ENCODE results near the gene TBX2. TPM values are rescaled to one million over a fixed set of nuclear protein-coding genes. Genes with fewer than 3 reads are reported as not detected.

The TBX2 gene
- total and polyA plus RNA-seq, 2 donors (not counting 1 experiment from before 2014, with no cell fraction given) = 40.5 to 148 TPM

DNA sequence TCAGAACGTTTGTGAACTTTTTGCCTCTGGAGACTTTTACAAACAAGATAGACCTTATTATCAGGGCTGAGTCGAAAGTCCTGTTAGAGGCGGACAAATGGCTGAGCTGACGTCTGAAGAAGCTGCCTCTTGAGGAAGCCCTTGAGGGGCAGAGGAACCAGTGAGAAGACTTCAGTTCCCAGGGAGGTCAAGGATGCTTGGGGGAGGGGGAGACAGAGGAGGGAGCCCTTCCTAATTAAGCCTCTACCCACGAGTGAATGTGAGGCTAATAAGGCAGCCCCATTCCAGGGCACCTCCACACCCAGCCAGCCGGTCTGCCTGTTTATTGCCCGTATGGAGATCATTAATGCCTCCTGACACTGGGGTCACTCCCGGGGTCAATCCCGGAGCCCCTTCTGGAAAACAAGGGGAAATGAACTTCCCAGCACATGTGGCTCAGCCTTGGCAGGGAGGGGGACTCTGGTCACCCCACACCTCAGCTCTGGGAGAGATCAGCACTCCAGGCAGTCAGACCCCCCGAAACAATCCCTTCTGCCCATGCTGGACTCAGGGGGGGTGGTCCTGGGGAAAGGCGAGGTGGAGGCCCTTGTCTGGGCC lies 43.3 kb downstream of the TBX2 start:
- Histone ChIP-seq H3K79me2 (ENCODE audit: control insufficient read depth, insufficient read depth, low read length) (no peaks in the 10 kb centered on the region), H3K27ac (ENCODE audit: insufficient read depth, low read length) (no peak overlapping the region), H3K9me3 (ENCODE audit: control insufficient read depth, insufficient read depth, low read depth, low read length) (no peaks in the 10 kb centered on the region), H2AFZ (ENCODE audit: low read length) (no peak overlapping the region), H3K4me1 (ENCODE audit: control insufficient read depth, extremely low read depth, insufficient read depth, low read length) (peaks cover 2% of the 10 kb centered on the region), H3K27me3 (ENCODE audit: control insufficient read depth, insufficient read depth, low read length) (peaks cover 2% of the 10 kb centered on the region), H3K4me2 (ENCODE audit: extremely low read depth, insufficient read depth, low read length) (no peak overlapping the region), H3K4me3 (replicated peaks in 1 of 4; ENCODE audit: control extremely low read depth in 1 of 4, insufficient read depth in 1 of 4, low read depth in 3 of 4, low read length in 4 of 4) (no peak overlapping the region), H3K9ac (ENCODE audit: insufficient read depth, low read length) (no peak overlapping the region), H3K36me3 (ENCODE audit: control insufficient read depth, insufficient read depth, low read length) (no peaks in the 10 kb centered on the region), H4K20me1 (ENCODE audit: control insufficient read depth, extremely low read depth, insufficient read depth, low read length) (no peaks in the 10 kb centered on the region)
- TF ChIP-seq EZH2 (IDR thresholded peaks at IDR 0.05; ENCODE audit: low read length, missing control alignments) = no peak
- no peak for TF ChIP-seq CTCF (conservative IDR thresholded peaks at IDR 0.05 in 1 of 2, IDR thresholded peaks at IDR 0.05 in 1 of 2; ENCODE audit: low read depth in 1 of 2, low read length in 2 of 2)
- DNase-seq (ENCODE audit: low read depth in 2 of 2) = no peak

- Histone ChIP-seq H2AFZ (ENCODE audit: low read length) (no peak overlapping the region), H3K4me2 (ENCODE audit: extremely low read depth, insufficient read depth, low read length) (no peak overlapping the region), H3K4me3 (replicated peaks in 1 of 4; ENCODE audit: control extremely low read depth in 1 of 4, insufficient read depth in 1 of 4, low read depth in 3 of 4, low read length in 4 of 4) (no peak overlapping the region), H3K79me2 (ENCODE audit: control insufficient read depth, insufficient read depth, low read length) (no peaks in the 10 kb centered on the region), H3K27me3 (ENCODE audit: control insufficient read depth, insufficient read depth, low read length) (no peaks in the 10 kb centered on the region), H3K9me3 (ENCODE audit: control insufficient read depth, insufficient read depth, low read depth, low read length) (no peaks in the 10 kb centered on the region), H3K9ac (ENCODE audit: insufficient read depth, low read length) (no peak overlapping the region), H4K20me1 (ENCODE audit: control insufficient read depth, extremely low read depth, insufficient read depth, low read length) (no peaks in the 10 kb centered on the region), H3K4me1 (ENCODE audit: control insufficient read depth, extremely low read depth, insufficient read depth, low read length) (peaks cover 2% of the 10 kb centered on the region), H3K27ac (ENCODE audit: insufficient read depth, low read length) (no peak overlapping the region), H3K36me3 (ENCODE audit: control insufficient read depth, insufficient read depth, low read length) (no peaks in the 10 kb centered on the region)
- DNase-seq (ENCODE audit: low read depth in 2 of 2) = no peak
- TF ChIP-seq CTCF (conservative IDR thresholded peaks at IDR 0.05 in 1 of 2, IDR thresholded peaks at IDR 0.05 in 1 of 2; ENCODE audit: low read depth in 1 of 2, low read length in 2 of 2) (no peak), EZH2 (IDR thresholded peaks at IDR 0.05; ENCODE audit: low read length, missing control alignments) (no peak)
Measured at GRCh38 chr17:61443475-61443882, 43.8 kb downstream of the TBX2 start.

DNA sequence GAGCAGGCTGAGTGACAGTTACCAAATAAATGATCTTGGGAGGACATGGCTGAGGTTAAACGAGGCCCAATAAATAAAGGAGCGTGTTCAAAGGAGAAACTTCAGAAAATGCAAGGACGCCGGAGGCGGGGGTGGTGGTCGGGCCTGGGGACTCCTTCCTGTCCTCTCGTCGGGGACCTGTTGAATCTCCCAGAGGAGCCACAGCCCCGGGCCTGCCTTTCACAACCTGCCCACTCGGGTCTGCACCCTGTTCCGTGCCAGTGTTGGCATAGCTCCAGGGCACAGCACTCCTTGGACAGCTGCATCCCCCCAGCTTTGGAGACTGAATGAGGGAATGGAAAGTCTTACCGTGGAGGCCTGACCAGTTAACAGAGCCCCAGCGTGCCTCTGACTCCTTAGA lies 44.4 kb downstream of the TBX2 start:
- Histone ChIP-seq H4K20me1 (ENCODE audit: control insufficient read depth, extremely low read depth, insufficient read depth, low read length) (no peaks in the 10 kb centered on the region), H3K79me2 (ENCODE audit: control insufficient read depth, insufficient read depth, low read length) (no peaks in the 10 kb centered on the region), H3K4me1 (ENCODE audit: control insufficient read depth, extremely low read depth, insufficient read depth, low read length) (peaks cover 2% of the 10 kb centered on the region), H3K4me3 (replicated peaks in 1 of 4; ENCODE audit: control extremely low read depth in 1 of 4, insufficient read depth in 1 of 4, low read depth in 3 of 4, low read length in 4 of 4) (no peak overlapping the region), H3K9me3 (ENCODE audit: control insufficient read depth, insufficient read depth, low read depth, low read length) (no peaks in the 10 kb centered on the region), H3K27me3 (ENCODE audit: control insufficient read depth, insufficient read depth, low read length) (no peaks in the 10 kb centered on the region), H3K4me2 (ENCODE audit: extremely low read depth, insufficient read depth, low read length) (no peak overlapping the region), H2AFZ (ENCODE audit: low read length) (no peak overlapping the region), H3K36me3 (ENCODE audit: control insufficient read depth, insufficient read depth, low read length) (no peaks in the 10 kb centered on the region), H3K27ac (ENCODE audit: insufficient read depth, low read length) (no peak overlapping the region), H3K9ac (ENCODE audit: insufficient read depth, low read length) (no peak overlapping the region)
- TF ChIP-seq CTCF (conservative IDR thresholded peaks at IDR 0.05 in 1 of 2, IDR thresholded peaks at IDR 0.05 in 1 of 2; ENCODE audit: low read depth in 1 of 2, low read length in 2 of 2) (no peak), EZH2 (IDR thresholded peaks at IDR 0.05; ENCODE audit: low read length, missing control alignments) (no peak)
- DNase-seq (ENCODE audit: low read depth in 2 of 2) = no peak
